Measurements from ENCODE around the gene AKT3. TPM values are rescaled to one million over a fixed set of nuclear protein-coding genes. Genes with fewer than 3 reads are reported as not detected.

The AKT3 gene
- total RNA-seq, 2 experiments from 2014 or later, result 29.3 to 34.6 TPM

DNA sequence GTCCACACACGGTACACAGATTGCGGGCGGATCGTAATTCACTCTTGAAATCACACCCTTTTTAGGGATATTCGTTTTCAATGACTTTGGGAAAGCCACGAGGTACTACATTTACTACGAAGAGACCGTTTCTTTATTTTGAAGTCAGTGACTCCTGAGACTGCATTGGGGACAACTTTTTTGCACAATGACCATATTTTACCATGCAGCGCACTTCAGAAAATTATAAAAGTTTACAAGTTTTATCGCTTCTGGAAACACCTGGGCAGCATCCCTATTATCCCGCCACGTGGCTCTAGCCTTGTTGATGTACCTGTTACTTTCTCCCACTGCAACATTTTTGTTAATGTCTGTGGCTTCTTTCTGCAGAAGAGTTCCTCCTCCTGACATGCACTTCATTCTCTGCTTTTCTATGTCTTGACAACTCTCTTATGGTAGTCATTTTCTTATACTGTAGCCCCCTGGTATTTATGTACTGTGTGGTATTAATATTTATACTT is 1.3 kb upstream of the AKT3 start:
- H3K36me3 Mint-ChIP-seq (ENCODE audit: low read depth), result no peaks in the 10 kb centered on the region
- ATAC-seq (no peak), DNase-seq (no peak)
- peaks cover 28% of the 10 kb centered on the region for H3K4me1 Mint-ChIP-seq
- CTCF ChIA-PET, result interaction anchor here (0.8 kb wide), 1 partner anchor 441 kb away, joined by 3 read pairs; no protein-coding TSS in a partner anchor
- POLR2A ChIA-PET, result no interaction called here
- peak overlapping the region; percentile 70 for H3K4me3 Mint-ChIP-seq
- H3K27me3 Mint-ChIP-seq, result peaks cover 2% of the 10 kb centered on the region
- no peaks in the 10 kb centered on the region for H3K9me3 Mint-ChIP-seq (ENCODE audit: low read depth)
- intact Hi-C loops (cut with DNase I, micrococcal nuclease), result loop anchor here (2.0 to 5.0 kb wide), 5 partner anchors 197 to 1119 kb away; partner anchors contain the start of gene CEP170 (in 1 of the 2)
- peak overlapping the region; percentile 92 for H3K27ac Mint-ChIP-seq

DNA sequence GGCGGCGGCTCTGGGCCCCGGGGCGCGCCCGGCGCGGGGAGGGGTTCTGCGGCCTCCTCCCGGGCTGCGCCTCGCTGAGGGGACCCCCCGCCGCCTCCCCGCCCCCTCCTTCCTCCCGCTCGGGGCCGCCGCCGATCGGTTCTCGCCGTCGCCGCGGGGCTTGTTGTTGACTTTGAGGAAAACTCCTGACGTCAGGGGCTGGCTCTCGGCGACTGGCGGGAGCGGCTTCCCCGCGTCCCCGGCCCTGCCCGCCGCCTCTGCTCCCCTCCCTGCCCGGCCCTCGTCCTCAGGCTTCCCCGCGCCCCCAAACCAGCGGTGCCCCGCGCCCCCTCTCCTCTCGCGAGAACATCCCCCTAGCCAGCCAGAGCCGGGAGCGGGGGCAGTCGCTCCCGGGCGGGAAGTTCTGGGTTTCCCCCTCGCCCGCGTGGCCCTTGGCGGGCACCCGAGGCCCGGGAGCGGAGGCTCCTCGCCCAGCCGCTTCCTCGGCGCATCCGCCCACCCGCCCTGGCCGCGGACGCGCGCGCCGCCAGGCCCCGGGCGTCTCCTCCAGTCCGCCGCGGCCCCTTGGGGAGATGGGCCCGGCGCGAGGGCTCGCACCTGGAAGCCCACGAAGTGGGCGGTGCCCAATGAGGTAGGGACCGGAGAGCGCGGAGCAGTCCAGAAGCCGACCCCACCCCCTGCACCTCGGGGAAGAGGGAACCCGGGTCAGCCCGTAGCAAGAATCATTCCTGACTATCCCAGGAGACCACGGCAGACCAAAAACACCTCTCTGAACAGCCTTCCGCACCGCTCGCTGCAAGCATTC is 611 bp upstream of the AKT3 start:
- DNase-seq, result peak; percentile 92
- ChIA-PET CTCF (no interaction called here), POLR2A (no interaction called here)
- peak overlapping the region; percentile 70 for H3K4me3 Mint-ChIP-seq
- intact Hi-C loops (cut with DNase I, micrococcal nuclease), result loop anchor here (1.0 to 5.0 kb wide), 13 partner anchors 12 to 1120 kb away; partner anchors contain the start of genes CEP170 (in 2 of the 2) and COX20 (in 1 of the 2)
- peaks cover 33% of the 10 kb centered on the region for H3K4me1 Mint-ChIP-seq
- peak; percentile 50 for ATAC-seq
- H3K36me3 Mint-ChIP-seq (ENCODE audit: low read depth), result no peaks in the 10 kb centered on the region
- H3K27me3 Mint-ChIP-seq, result peaks cover 2% of the 10 kb centered on the region
- H3K9me3 Mint-ChIP-seq (ENCODE audit: low read depth), result no peaks in the 10 kb centered on the region
- peak overlapping the region; percentile 92 for H3K27ac Mint-ChIP-seq

- Mint-ChIP-seq H3K36me3 (ENCODE audit: low read depth) (no peaks in the 10 kb centered on the region), H3K4me3 (peak overlapping the region; percentile 88), H3K9me3 (ENCODE audit: low read depth) (no peaks in the 10 kb centered on the region), H3K27me3 (no peaks in the 10 kb centered on the region), H3K4me1 (peaks cover 34% of the 10 kb centered on the region), H3K27ac (peak overlapping the region; percentile 92)
- intact Hi-C loops (cut with DNase I, micrococcal nuclease), result loop anchor here (1.0 to 5.0 kb wide), 15 partner anchors 11 to 1121 kb away; partner anchors contain the start of genes CEP170 (in 2 of the 2), ADSS2 (in 1 of the 2) and COX20 (in 1 of the 2)
- peak; percentile 74 for DNase-seq
- ChIA-PET CTCF (no interaction called here), POLR2A (interaction anchor here (0.6 to 1.2 kb wide), 2 partner anchors 11 to 198 kb away, joined by 3 to 4 read pairs; no protein-coding TSS in a partner anchor)
- ATAC-seq, result peak; percentile 24
Observed at GRCh38 chr1:243849421-243850201, 432 bp downstream of the AKT3 start.

GRCh38 chr1:243848858-243849420 is 1.1 kb downstream of the AKT3 start:
- ATAC-seq (peak; percentile 16), DNase-seq (peak; percentile 72)
- Mint-ChIP-seq H3K9me3 (ENCODE audit: low read depth) (no peaks in the 10 kb centered on the region), H3K4me1 (peaks cover 34% of the 10 kb centered on the region), H3K27me3 (no peaks in the 10 kb centered on the region), H3K27ac (peak overlapping the region; percentile 92), H3K4me3 (peak overlapping the region; percentile 88), H3K36me3 (ENCODE audit: low read depth) (no peaks in the 10 kb centered on the region)
- ChIA-PET CTCF (no interaction called here), POLR2A (interaction anchor here (0.6 to 1.2 kb wide), 4 partner anchors 11 to 198 kb away, joined by 3 to 7 read pairs (median 4); no protein-coding TSS in a partner anchor)
- intact Hi-C loops (cut with DNase I, micrococcal nuclease), result loop anchor here (1.0 to 5.0 kb wide), 4 partner anchors 11 to 603 kb away; partner anchors contain the start of gene ADSS2 (in 1 of the 2)

DNA sequence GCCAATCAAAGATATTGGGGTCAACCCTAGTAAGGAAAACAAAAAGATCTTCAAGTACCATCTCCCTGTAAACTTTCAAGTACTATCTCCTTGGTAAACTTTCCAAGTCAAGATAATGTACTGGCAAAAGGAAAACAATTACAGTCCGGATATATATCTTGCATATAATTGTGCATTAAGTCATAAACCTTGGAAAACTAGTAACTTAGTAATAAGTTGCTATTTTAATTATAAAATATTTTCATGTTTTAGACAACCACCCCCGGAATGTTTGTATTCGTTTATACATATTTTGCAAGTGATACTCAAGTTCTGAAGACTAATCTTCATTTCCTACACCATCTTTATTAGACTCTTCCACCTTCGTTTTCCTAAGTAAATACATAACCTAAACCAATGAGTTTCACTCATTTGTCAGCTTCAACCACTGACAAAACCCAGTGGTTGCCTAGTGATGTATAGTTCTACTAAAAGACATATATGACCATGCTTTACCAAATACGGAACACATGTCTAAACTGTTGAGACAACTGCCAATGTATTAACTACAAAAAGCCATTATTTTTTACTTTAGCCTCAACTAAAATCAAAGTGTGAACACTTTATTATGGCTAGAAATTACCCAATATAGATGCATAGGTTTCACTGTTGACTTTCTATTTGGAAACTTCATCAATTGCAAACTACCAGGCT is 1.7 kb downstream of the AKT3 start:
- DNase-seq, result no peak
- H3K4me3 Mint-ChIP-seq, result peak overlapping the region; percentile 88
- H3K27me3 Mint-ChIP-seq, result no peaks in the 10 kb centered on the region
- intact Hi-C loops (cut with DNase I, micrococcal nuclease), result loop anchor here (1.0 to 5.0 kb wide), 2 partner anchors 45 to 604 kb away; partner anchors contain the start of gene ADSS2 (in 1 of the 2)
- ChIA-PET POLR2A (interaction anchor here (0.8 to 1.2 kb wide), 3 partner anchors 10 to 199 kb away, joined by 3 to 7 read pairs (median 3); no protein-coding TSS in a partner anchor), CTCF (no interaction called here)
- no peaks in the 10 kb centered on the region for H3K9me3 Mint-ChIP-seq (ENCODE audit: low read depth)
- ATAC-seq, result no peak
- peaks cover 1% of the 10 kb centered on the region for H3K36me3 Mint-ChIP-seq (ENCODE audit: low read depth)
- H3K27ac Mint-ChIP-seq, result peak overlapping the region; percentile 92
- H3K4me1 Mint-ChIP-seq, result peaks cover 36% of the 10 kb centered on the region

DNA sequence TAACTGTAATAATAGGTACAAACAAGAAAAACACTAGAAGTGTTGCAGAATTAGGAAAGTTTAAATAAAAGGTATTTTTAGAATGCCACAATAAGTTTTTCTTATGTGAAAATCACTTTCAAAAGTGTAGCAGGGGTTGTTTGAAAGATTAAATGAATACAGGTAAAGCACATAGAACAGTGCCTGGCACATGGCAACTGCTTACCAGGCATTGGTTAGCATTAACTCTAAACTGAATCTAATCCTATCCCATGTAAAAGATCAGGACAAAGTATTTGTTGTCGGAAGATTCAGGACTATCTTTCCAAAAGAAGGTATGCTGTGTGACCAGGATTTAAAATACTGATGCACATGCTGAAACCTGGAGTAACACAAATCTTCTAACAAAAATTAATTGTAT is 3.3 kb downstream of the AKT3 start:
- no peak overlapping the region for H3K4me3 Mint-ChIP-seq
- H3K27me3 Mint-ChIP-seq, result no peaks in the 10 kb centered on the region
- H3K4me1 Mint-ChIP-seq, result peaks cover 39% of the 10 kb centered on the region
- ATAC-seq (no peak), DNase-seq (no peak)
- no peaks in the 10 kb centered on the region for H3K9me3 Mint-ChIP-seq (ENCODE audit: low read depth)
- ChIA-PET POLR2A (no interaction called here), CTCF (interaction anchor here (1.0 kb wide), 1 partner anchor 8 kb away, joined by 4 read pairs; no protein-coding TSS in a partner anchor)
- H3K36me3 Mint-ChIP-seq (ENCODE audit: low read depth), result peaks cover 2% of the 10 kb centered on the region
- intact Hi-C loops (cut with DNase I, micrococcal nuclease), result loop anchor here in 1 of 2 experiments (5.0 kb wide), 1 partner anchor 606 kb away; the partner anchor contains the start of gene ADSS2
- no peak overlapping the region for H3K27ac Mint-ChIP-seq

- H3K4me3 Mint-ChIP-seq, result no peak overlapping the region
- H3K27ac Mint-ChIP-seq, result no peak overlapping the region
- H3K4me1 Mint-ChIP-seq, result peaks cover 36% of the 10 kb centered on the region
- ChIA-PET CTCF (interaction anchor here (0.6 to 1.3 kb wide), 3 partner anchors 9 to 112 kb away, joined by 3 read pairs; no protein-coding TSS in a partner anchor), POLR2A (no interaction called here)
- H3K27me3 Mint-ChIP-seq, result no peaks in the 10 kb centered on the region
- H3K9me3 Mint-ChIP-seq (ENCODE audit: low read depth), result no peaks in the 10 kb centered on the region
- peaks cover 2% of the 10 kb centered on the region for H3K36me3 Mint-ChIP-seq (ENCODE audit: low read depth)
- ATAC-seq, result no peak
- intact Hi-C loops (cut with DNase I, micrococcal nuclease), result loop anchor here in 1 of 2 experiments (5.0 kb wide), 1 partner anchor 606 kb away; the partner anchor contains the start of gene ADSS2
- no peak for DNase-seq
Observed at GRCh38 chr1:243845888-243846287, 4.2 kb downstream of the AKT3 start.

DNA sequence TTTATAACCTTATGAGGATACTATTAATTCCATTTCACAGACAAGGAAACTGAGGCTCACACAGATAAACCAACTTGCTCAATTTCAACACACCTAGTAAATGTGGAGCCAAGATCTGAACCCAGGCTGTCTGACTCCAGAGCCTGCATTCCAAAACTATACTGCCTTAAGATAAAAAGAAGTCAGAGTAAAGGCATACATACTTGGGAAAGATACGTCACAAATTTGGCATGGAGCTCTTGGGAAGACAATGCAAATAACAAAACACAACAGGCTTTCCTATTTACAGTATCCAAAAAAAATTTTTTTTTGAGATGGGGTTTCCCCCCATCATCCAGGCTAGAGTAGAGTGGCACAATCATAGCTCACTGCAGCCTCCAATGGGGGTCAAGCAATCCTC is 5.9 kb downstream of the AKT3 start:
- Mint-ChIP-seq H3K4me1 (peaks cover 39% of the 10 kb centered on the region), H3K27me3 (no peaks in the 10 kb centered on the region), H3K9me3 (ENCODE audit: low read depth) (no peaks in the 10 kb centered on the region), H3K27ac (no peak overlapping the region), H3K4me3 (no peak overlapping the region), H3K36me3 (ENCODE audit: low read depth) (peaks cover 3% of the 10 kb centered on the region)
- CTCF ChIA-PET, result interaction anchor here (0.5 to 0.7 kb wide), 2 partner anchors 43 to 125 kb away, joined by 3 to 5 read pairs; no protein-coding TSS in a partner anchor
- DNase-seq (no peak), ATAC-seq (no peak)
- intact Hi-C loops (cut with DNase I, micrococcal nuclease), result no loop called here
- POLR2A ChIA-PET, result interaction anchor here (0.6 to 0.7 kb wide), 2 partner anchors 23 to 426 kb away, joined by 3 to 4 read pairs; no protein-coding TSS in a partner anchor

- peak; percentile 15 for DNase-seq
- Mint-ChIP-seq H3K9me3 (ENCODE audit: low read depth) (no peaks in the 10 kb centered on the region), H3K4me1 (peaks cover 39% of the 10 kb centered on the region), H3K27me3 (no peaks in the 10 kb centered on the region), H3K36me3 (ENCODE audit: low read depth) (peaks cover 3% of the 10 kb centered on the region), H3K27ac (peak overlapping the region; percentile 71), H3K4me3 (peak overlapping the region; percentile 24)
- ChIA-PET POLR2A (no interaction called here), CTCF (no interaction called here)
- ATAC-seq, result peak; percentile 52
- intact Hi-C loops (cut with DNase I, micrococcal nuclease), result no loop called here
Observed at GRCh38 chr1:243842978-243843511, 7.0 kb downstream of the AKT3 start.

DNA sequence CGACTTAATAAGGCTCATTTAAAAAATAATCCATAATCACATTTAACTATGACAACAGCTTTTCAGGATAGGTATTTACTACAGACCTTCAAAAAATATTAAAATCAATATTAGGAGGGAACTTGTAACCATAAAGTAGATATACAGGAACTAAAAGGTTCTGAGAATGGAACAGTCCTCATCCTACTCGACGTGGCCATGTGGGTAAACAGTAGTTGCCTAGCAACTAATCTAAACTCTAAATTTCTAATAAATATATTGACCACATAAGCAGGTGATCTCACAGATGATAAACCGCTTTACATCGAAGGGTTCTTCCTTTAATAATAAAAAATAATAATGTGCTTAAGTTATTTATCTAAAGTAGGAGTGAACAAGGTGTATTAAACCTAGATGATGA is 7.9 kb downstream of the AKT3 start:
- H3K27ac Mint-ChIP-seq, result no peak overlapping the region
- no peak for DNase-seq
- peaks cover 8% of the 10 kb centered on the region for H3K36me3 Mint-ChIP-seq (ENCODE audit: low read depth)
- ATAC-seq, result no peak
- no peaks in the 10 kb centered on the region for H3K27me3 Mint-ChIP-seq
- POLR2A ChIA-PET, result no interaction called here
- intact Hi-C loops (cut with DNase I, micrococcal nuclease), result no loop called here
- H3K9me3 Mint-ChIP-seq (ENCODE audit: low read depth), result peaks cover 1% of the 10 kb centered on the region
- H3K4me3 Mint-ChIP-seq, result no peak overlapping the region
- H3K4me1 Mint-ChIP-seq, result peaks cover 44% of the 10 kb centered on the region
- CTCF ChIA-PET, result no interaction called here

All from activated CD4-positive, alpha-beta T cell treated with anti-CD3 and anti-CD28 coated beads for 36 hours (primary cell).